ENCODE data around the gene ONECUT3.

DNA sequence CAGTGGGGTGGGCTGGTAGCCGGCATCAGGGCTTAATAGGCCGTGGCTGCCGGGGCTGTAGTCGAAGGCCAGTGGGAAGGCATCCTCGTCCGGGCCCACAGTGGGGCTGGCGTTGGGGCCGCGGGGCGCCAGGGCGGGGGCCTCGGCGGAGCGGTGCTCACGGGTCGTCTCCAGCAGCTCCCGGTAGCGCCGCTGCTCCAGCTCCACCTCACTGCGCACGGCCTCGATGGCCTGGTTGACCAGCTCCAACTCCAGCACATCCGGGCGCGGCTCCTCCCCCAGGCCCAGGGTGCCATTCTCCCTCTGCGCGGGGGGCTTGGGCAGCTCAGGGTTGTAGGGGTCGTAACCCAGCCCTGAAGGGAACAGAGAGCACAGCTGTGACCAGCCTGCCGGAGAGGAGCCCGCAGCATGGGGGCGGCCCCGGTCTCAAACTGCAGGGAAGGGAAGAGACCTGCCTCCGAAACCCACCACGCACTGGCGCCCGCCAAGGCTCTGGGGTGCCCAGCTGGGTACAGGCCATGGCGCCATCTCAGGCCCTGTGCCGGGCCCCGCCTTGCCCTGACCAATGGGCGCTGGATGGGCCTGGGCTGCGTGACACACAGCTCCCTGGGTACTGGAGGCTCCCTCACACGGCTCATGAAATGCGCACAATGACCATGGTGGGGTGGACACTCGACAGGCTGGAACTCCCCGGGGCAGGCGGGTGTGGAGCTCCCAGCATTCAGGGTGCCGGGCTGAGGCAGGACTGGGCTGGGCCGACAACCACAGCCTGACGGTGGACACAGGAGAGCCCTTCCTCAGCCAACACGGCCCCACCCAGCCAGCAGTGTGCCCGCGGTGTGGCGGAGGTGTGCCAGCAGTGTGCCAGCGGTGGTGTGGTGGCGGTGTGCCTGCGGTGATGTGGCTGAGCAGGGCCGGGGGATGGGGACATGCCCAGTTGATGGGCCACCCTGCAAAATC is 75.3 kb downstream of the ONECUT3 start:
- TF ChIP-seq CTCF (optimal IDR thresholded peaks at IDR 0.05 in 1 of 3, IDR thresholded peaks at IDR 0.05 in 1 of 3, conservative IDR thresholded peaks at IDR 0.05 in 1 of 3; ENCODE audit: extremely low read depth in 1 of 3, insufficient read depth in 2 of 3, low read length in 3 of 3) (no peak), EZH2 (IDR thresholded peaks at IDR 0.05; ENCODE audit: low read length) (no peak)

Data from keratinocyte (primary cell).